Smooth muscle cell (in vitro differentiated cells): ENCODE measurements around the gene DRGX. TPM values are rescaled to one million over a fixed set of nuclear protein-coding genes. Genes with fewer than 3 reads are reported as not detected.

Experiments
- DNase-seq: peaks from one replicate; lab custom pipeline; 2025; ENCODE audit not compliant: unreplicated experiment; lab: John Stamatoyannopoulos, UW
- H2AFZ ChIP-seq: fragments of 200-600 bp; sonication (generic); 2 replicates; pipeline ENCODE4 v1.6.0; 2016; ENCODE audit warnings: antibody characterized with exemption, low read depth, mild to moderate bottlenecking
- H3F3A ChIP-seq: fragments of 200-600 bp; sonication (generic); 2 replicates; pipeline ENCODE4 v1.6.0; 2017; ENCODE audit warnings: antibody characterized with exemption, low read depth
- H3K27ac ChIP-seq: fragments of 200-600 bp; sonication (generic); 2 replicates; pipeline ENCODE4 v1.5.1; 2016; ENCODE audit warnings: low read depth, mild to moderate bottlenecking
- H3K27me3 ChIP-seq: fragments of 200-600 bp; sonication (generic); 2 replicates; pipeline ENCODE4 v1.6.1; 2016; ENCODE audit warnings: low read depth, mild to moderate bottlenecking
- H3K36me3 ChIP-seq: fragments of 200-600 bp; sonication (generic); 2 replicates; pipeline ENCODE4 v1.5.1; 2016; ENCODE audit warnings: low read depth
- H3K4me1 ChIP-seq: fragments of 200-600 bp; sonication (generic); 2 replicates; pipeline ENCODE4 v1.5.1; 2016; ENCODE audit warnings: low read depth
- H3K4me2 ChIP-seq: fragments of 200-600 bp; sonication (generic); 2 replicates; pipeline ENCODE4 v1.6.0; 2016; ENCODE audit warnings: mild to moderate bottlenecking
- H3K4me3 ChIP-seq: fragments of 200-600 bp; sonication (generic); 2 replicates; pipeline ENCODE4 v1.5.1; 2016; ENCODE audit warnings: mild to moderate bottlenecking
- H3K79me2 ChIP-seq: fragments of 200-600 bp; sonication (generic); 2 replicates; pipeline ENCODE4 v1.6.0; 2016; ENCODE audit warnings: low read depth, mild to moderate bottlenecking
- H3K9ac ChIP-seq: fragments of 200-600 bp; sonication (generic); 2 replicates; pipeline ENCODE4 v1.6.0; 2016; ENCODE audit warnings: low read depth
- H3K9me3 ChIP-seq: fragments of 200-600 bp; sonication (generic); replicated peaks from 2 replicates; pipeline ENCODE4 v1.5.1; 2016; ENCODE audit warnings: low read depth
- H4K20me1 ChIP-seq: fragments of 200-600 bp; sonication (generic); 2 replicates; pipeline ENCODE4 v1.6.0; 2016; ENCODE audit warnings: low read depth
- CTCF ChIP-seq: fragments of 200-600 bp; sonication (generic); IDR thresholded peaks from 2 replicates; pipeline ENCODE4 v1.5.1; 2017; ENCODE audit warnings: borderline replicate concordance, mild to moderate bottlenecking, antibody characterized with exemption; ENCODE audit not compliant: insufficient read depth, poor library complexity, severe bottlenecking
- WGBS: methylation state at CpG from one replicate; pipeline ENCODE4 v1.1.7; 2016; ENCODE audit warnings: low lambda C conversion rate; 5-methylcytosine and 5-hydroxymethylcytosine counted together
- polyA plus RNA-seq: library from polyadenylated mRNA; unstranded; fragments of >200 nt; fragmentation: Nextera tagmentation; extraction: Ambion mirVana; gene quantifications from 2 replicates; pipeline ENCODE4 v1.2.1, GENCODE V29; 2016
- total RNA-seq: library from RNA; depleted of rRNA; stranded (reverse); fragments of >200 nt; gene quantifications from 2 replicates; pipeline ENCODE4 v1.2.3, GENCODE V29; 2014

Gene DRGX
- total and polyA plus RNA-seq, 2 experiments from 2014 or later, result not detected

GRCh38 chr10:49387071-49387470 is 8.8 kb downstream of the DRGX start:
- no peak overlapping the region for H2AFZ ChIP-seq
- TF ChIP-seq CTCF, result no peak
- no peaks in the 10 kb centered on the region for H4K20me1 ChIP-seq
- no peaks in the 10 kb centered on the region for H3K4me1 ChIP-seq
- no peak overlapping the region for H3K4me2 ChIP-seq
- DNase-seq, result no peak
- H3K27me3 ChIP-seq, result peaks cover 51% of the 10 kb centered on the region
- H3K36me3 ChIP-seq, result no peaks in the 10 kb centered on the region
- no peak overlapping the region for H3K9ac ChIP-seq
- H3K79me2 ChIP-seq, result no peaks in the 10 kb centered on the region
- H3K4me3 ChIP-seq, result no peak overlapping the region
- H3F3A ChIP-seq, result no peaks in the 10 kb centered on the region
- H3K9me3 ChIP-seq, result no peaks in the 10 kb centered on the region
- WGBS, result 82% methylated on average over 8 of the region's 8 CpGs
- no peak overlapping the region for H3K27ac ChIP-seq

DNA sequence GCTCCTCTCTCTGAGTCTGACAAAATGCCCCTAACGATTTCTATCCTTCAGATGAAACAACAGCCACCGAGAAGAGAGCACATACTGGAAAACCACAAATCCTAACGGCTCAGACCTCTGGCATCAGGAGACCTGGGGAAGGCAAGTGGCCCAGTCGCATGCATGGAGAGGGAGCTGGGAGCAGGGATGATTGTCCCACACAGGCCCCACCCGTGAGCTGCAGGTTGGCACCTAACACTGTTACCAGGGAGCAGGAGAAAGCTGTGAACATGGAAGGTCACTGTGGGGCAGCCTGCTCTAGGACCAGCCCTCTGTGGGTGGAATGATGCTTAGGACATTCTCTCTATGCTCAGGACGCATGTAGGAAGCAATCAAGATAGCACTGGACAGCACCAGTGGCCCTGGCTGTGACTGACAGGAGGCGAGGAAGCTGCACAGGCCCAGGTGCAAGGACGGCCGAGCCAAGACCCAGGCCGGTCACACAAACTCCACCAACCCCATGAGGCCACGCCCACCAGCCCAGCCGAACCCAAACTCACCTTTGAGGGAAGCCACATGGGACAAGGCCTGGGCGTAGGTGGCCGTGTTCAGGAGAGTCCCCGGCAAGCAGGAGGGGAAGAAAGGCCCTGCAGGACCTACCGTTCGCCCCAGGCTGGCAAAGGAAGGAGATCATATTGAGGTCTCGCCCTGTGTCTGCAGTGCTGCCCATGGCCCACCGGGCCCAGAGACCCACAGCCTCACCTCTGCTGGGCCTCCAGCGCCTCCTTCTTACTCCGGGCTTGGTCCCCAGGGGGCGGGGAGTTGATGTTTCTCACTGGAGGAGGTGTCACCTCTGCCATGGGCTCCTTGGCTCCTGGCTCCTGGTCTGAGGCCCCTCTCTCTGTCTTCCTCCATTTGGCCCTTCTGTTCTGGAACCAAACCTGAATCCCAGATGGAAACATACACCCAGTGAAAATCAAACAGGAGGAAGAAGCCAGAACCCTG is 9.7 kb downstream of the DRGX start:
- H3K4me3 ChIP-seq, result no peak overlapping the region

DNA sequence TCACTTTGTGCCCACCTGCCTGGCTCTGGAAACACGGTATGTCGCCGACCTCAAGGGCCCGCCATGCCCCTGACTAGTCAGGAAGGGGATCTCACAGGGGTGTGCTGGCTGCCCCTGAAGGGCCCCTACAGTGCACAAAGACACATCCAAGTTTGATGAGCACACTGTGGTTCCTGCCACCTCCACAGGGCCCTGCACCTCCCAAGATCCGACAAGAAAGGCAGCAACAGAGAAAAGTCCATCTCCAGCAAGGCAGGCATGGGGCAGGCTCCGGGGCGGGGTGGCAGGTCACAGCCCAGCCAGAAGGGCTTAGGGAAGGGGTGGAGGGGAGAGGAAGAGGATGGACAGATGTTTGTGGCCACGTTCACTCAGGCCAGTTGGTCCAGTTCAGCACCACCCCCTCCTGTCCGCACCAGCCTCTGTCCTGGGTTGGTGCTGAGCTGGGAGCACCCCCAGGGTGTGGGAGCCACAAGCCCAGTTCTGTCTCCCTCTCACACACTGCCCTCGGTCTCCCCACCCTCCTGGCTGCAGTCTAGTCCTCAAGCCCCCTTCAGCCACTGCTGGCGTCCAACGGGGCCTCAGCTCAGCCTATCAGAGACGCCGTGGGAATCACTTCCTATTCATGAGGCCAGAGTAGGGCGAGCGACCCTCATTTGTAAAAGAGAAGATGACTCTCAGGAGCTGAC is 11.5 kb downstream of the DRGX start:
- peaks cover 24% of the 10 kb centered on the region for H3K27me3 ChIP-seq
- H3K27ac ChIP-seq, result no peak overlapping the region
- no peaks in the 10 kb centered on the region for H3K4me1 ChIP-seq
- H3K9me3 ChIP-seq, result no peaks in the 10 kb centered on the region
- 84% methylated on average over 16 of the region's 16 CpGs for WGBS
- H3K36me3 ChIP-seq, result no peaks in the 10 kb centered on the region
- TF ChIP-seq CTCF, result no peak
- no peak for DNase-seq
- no peak overlapping the region for H3K9ac ChIP-seq
- H2AFZ ChIP-seq, result no peak overlapping the region
- H3K4me2 ChIP-seq, result no peak overlapping the region
- H3F3A ChIP-seq, result no peaks in the 10 kb centered on the region
- no peak overlapping the region for H3K4me3 ChIP-seq
- no peaks in the 10 kb centered on the region for H4K20me1 ChIP-seq
- H3K79me2 ChIP-seq, result no peaks in the 10 kb centered on the region

More for the DNA sequence above, 9.7 kb downstream of the DRGX start:
- Histone ChIP-seq H2AFZ (no peak overlapping the region), H3K4me2 (no peak overlapping the region), H4K20me1 (no peaks in the 10 kb centered on the region), H3K9me3 (no peaks in the 10 kb centered on the region), H3K27ac (no peak overlapping the region), H3K27me3 (peaks cover 43% of the 10 kb centered on the region), H3K4me1 (no peaks in the 10 kb centered on the region), H3K79me2 (no peaks in the 10 kb centered on the region), H3K9ac (no peak overlapping the region), H3K36me3 (no peaks in the 10 kb centered on the region), H3F3A (no peaks in the 10 kb centered on the region)
- WGBS, result 84% methylated on average over 22 of the region's 22 CpGs
- TF ChIP-seq CTCF, result no peak
- DNase-seq, result no peak
